Ovary (tissue), 9 donors: ENCODE results near the gene ENTR1. TPM values are rescaled to one million over a fixed set of nuclear protein-coding genes. Genes with fewer than 3 reads are reported as not detected.

Experiments used
- DNase-seq, 5 donors: peaks; one replicate each; pipeline ENCODE4 v3.0.0-alpha.2; 2019 to 2020
- H3K27ac ChIP-seq, 2 donors: fragments of 200-600 bp; one replicate each; pipeline versions ENCODE4 v1.5.1 to v1.8.0; 2019 to 2022
- H3K27me3 ChIP-seq: fragments of 200-600 bp; one replicate; pipeline ENCODE4 v1.8.0; 2022
- H3K36me3 ChIP-seq: fragments of 200-600 bp; sonication (generic); one replicate; pipeline ENCODE4 v1.5.1; 2019
- H3K4me1 ChIP-seq: one replicate; pipeline ENCODE4 v1.8.1; 2013; ENCODE audit warnings: mild to moderate bottlenecking, moderate library complexity; ENCODE audit not compliant: insufficient read depth
- H3K4me3 ChIP-seq: fragments of 200-600 bp; sonication (generic); one replicate; pipeline ENCODE4 v1.5.1; 2017
- H3K9me3 ChIP-seq, 2 donors: fragments of 200-600 bp in 1 of 2; sonication (generic) in 1 of 2; one replicate each; pipeline versions ENCODE4 v1.5.1 to v1.8.1; 2013 to 2019; ENCODE audit warnings: mild to moderate bottlenecking in 1 of 2, moderate library complexity in 1 of 2
- EP300 ChIP-seq: sonication (generic); formaldehyde crosslinking; IDR thresholded peaks from one replicate; pipeline ENCODE4 v1.6.1; 2017; ENCODE audit warnings: antibody characterized with exemption
- POLR2A ChIP-seq: fragments of 450-650 bp; IDR thresholded peaks from one replicate; pipeline ENCODE4 v1.6.1; 2017; ENCODE audit warnings: antibody characterized with exemption, mild to moderate bottlenecking, moderate library complexity
- WGBS, 3 donors: extraction: QIAGEN DNeasy Blood & Tissue Kit in 1 of 3; methylation state at CpG; one replicate each; pipeline versions ENCODE4 v1.1.5 to v1.1.7; 2013 to 2017; 5-methylcytosine and 5-hydroxymethylcytosine counted together
- intact Hi-C, 4 donors: fragments of 100-400 bp; cut with DNase I; formaldehyde crosslinking; loops; one replicate each; pipeline versions ENCODE4 v1.11.0 to v1.15.1; 2022 to 2023
- polyA plus RNA-seq, 2 donors: library from polyadenylated mRNA; stranded (reverse); fragments of 200-250 nt in 1 of 2; fragments of 350-450 nt in 1 of 2; fragmentation: Illumina TruSeq in 1 of 2; extraction: RNeasy Lipid Tissue Mini Kit (QIAGEN cat#74804) in 1 of 2; gene quantifications; one replicate each; pipeline ENCODE4 v1.2.3, GENCODE V29; 2013 to 2014
- total RNA-seq, 7 donors: library from RNA; depleted of rRNA in 2 of 7; stranded (reverse); fragments of >200 nt in 2 of 7; fragmentation: NEBNext Ultra II Directional in 3 of 7; extraction: Animal tissue kit (Norgen Biotek cat#: 25700) in 3 of 7; gene quantifications; one replicate each; pipeline versions ENCODE4 v1.1.0 to v1.2.4, GENCODE V29; 2016 to 2023
- TF ChIP-seq, protein P1 (sequence below), 3 donors: fragments of 450-650 bp in 2 of 3; fragments of 200-600 bp in 1 of 3; IDR thresholded peaks; one replicate each; pipeline versions ENCODE4 v1.5.1 to v1.8.0; 2016 to 2022; ENCODE audit warnings: antibody characterized with exemption in 3 of 3, mild to moderate bottlenecking in 1 of 3
- donor health status: DM: no; HTN: no; CAD: no; lungs with moderate emphysema.
- donor health status: DM: no; HTN: no; CAD: no.
- donor health status: Bipolar disorder and iron deficiency.
- donor health status: DM: yes; HTN: yes; CAD: no.
- donor health status: DM: no; HTN: no; CAD: no.
- donor health status: DM: yes; HTN: yes; CAD: no.

ENTR1 gene
- total and polyA plus RNA-seq, 9 donors: 19.3 to 52.5 (median 27.2) TPM

DNA sequence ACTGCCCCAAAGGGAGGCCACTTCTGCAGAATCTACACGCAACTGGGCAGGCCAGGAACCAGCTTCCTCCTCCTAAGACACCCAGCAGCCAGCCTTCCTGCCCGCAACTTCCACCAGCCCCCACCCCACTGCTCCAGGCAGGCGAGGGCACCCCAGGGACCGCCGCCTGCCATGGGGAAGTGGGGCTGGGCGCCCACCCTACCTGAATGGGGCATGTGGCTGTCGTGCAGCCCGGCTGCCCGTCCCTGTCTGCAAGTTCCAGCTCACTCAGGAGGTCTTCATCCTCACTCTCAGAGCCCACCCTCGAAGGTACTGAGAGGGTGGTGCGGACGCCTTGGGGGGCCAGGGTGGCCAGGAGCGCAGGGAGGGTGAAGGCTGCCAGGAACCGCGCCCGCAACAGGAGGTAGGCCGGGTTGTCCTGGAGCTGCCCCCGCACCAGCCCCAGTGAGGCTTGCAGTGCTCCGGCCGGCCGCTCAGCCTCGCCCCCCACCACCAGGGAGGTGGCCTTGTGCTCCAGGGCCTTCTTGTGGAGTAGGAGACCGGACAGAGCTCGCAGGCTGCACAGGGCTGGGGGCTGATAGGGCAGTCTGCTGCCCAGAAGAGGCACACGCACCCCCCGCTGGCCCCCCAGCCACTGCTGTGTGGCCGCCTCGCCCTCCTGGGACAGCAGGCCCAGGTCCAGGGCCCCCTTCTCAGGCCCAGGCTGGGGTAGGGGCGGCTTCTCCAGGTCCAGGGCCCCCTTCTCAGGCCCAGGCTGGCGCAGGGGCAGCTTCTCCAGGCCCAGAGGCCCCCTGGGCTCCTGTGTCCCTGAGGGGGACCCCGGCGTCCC, 32.9 kb downstream of the ENTR1 start:
- intact Hi-C loops: no loop called here
- Histone ChIP-seq H3K27me3 (no peaks in the 10 kb centered on the region), H3K9me3 (no peaks in the 10 kb centered on the region), H3K27ac (no peak overlapping the region), H3K4me1 (no peaks in the 10 kb centered on the region), H3K36me3 (no peaks in the 10 kb centered on the region), H3K4me3 (no peak overlapping the region)
- WGBS, 3 donors: 84 to 87% (median 86%) methylated on average over 32 of the region's 32 CpGs
- DNase-seq: no peak
- TF ChIP-seq EP300 (no peak), POLR2A (no peak)
- TF ChIP-seq, protein P1, sequence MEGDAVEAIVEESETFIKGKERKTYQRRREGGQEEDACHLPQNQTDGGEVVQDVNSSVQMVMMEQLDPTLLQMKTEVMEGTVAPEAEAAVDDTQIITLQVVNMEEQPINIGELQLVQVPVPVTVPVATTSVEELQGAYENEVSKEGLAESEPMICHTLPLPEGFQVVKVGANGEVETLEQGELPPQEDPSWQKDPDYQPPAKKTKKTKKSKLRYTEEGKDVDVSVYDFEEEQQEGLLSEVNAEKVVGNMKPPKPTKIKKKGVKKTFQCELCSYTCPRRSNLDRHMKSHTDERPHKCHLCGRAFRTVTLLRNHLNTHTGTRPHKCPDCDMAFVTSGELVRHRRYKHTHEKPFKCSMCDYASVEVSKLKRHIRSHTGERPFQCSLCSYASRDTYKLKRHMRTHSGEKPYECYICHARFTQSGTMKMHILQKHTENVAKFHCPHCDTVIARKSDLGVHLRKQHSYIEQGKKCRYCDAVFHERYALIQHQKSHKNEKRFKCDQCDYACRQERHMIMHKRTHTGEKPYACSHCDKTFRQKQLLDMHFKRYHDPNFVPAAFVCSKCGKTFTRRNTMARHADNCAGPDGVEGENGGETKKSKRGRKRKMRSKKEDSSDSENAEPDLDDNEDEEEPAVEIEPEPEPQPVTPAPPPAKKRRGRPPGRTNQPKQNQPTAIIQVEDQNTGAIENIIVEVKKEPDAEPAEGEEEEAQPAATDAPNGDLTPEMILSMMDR (IDR thresholded peaks at IDR 0.05): no peak

- H3K4me1 ChIP-seq: no peaks in the 10 kb centered on the region
- H3K4me3 ChIP-seq: no peak overlapping the region
- no peak for DNase-seq
- TF ChIP-seq, protein P1 (IDR thresholded peaks at IDR 0.05): no peak
- no peak for TF ChIP-seq POLR2A
- no peak for TF ChIP-seq EP300
- H3K9me3 ChIP-seq: no peaks in the 10 kb centered on the region
- intact Hi-C loops: no loop called here
- 66 to 77% (median 70%) methylated on average over 8 of the region's 8 CpGs for WGBS, 3 donors
- no peaks in the 10 kb centered on the region for H3K36me3 ChIP-seq
- no peaks in the 10 kb centered on the region for H3K27me3 ChIP-seq
- H3K27ac ChIP-seq: no peak overlapping the region
These were observed 34.0 kb downstream of the ENTR1 start for GRCh38 chr9:136376457-136376856.

DNA sequence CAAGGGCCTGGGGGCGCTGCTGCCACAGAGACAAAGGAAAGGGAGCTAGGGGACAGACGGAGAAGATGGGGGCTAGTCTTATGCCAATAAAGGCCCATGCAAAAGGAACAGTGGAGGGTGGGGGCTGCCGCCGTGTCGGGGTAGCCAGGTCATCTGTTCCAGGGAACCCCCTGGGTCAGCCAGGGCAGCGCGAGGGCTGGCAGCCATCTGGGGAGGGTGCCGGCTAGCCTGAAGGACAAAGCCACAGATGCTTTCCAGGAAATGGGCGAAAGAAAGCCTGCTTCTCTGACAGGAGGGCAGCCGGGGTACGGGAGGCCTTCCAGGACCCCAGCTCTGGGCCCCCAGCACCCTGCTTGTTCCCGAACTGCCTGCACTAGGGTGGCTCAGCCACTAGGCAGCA, 35.3 kb downstream of the ENTR1 start:
- DNase-seq: no peak
- H3K9me3 ChIP-seq: no peaks in the 10 kb centered on the region
- no peak overlapping the region for H3K27ac ChIP-seq
- H3K4me1 ChIP-seq: no peaks in the 10 kb centered on the region
- no peaks in the 10 kb centered on the region for H3K36me3 ChIP-seq
- H3K27me3 ChIP-seq: no peaks in the 10 kb centered on the region
- TF ChIP-seq, protein P1 (IDR thresholded peaks at IDR 0.05): no peak
- TF ChIP-seq EP300 (no peak), POLR2A (no peak)
- H3K4me3 ChIP-seq: no peak overlapping the region
- WGBS, 3 donors: 83 to 90% (median 84%) methylated on average over 12 of the region's 12 CpGs
- intact Hi-C loops: no loop called here

DNA sequence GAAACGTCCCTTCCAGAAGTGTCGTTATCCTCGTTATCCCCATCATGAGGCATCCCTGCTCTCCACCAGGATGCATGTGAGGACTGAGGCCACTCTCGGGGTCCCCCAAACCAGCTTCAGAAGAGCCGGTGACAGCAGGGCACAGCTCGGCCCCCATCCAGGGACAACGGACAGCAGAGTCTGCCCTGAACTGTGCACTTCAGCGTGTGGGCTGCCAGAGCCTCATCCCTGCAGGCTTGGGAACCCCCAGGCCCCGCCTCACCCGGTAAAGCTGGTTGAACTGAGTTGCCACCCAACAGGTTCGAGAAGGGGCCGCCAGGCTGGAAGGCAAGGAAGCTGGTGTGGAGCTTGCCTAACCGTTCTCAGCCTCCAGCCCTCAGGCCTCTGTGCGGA, 36.2 kb downstream of the ENTR1 start:
- Histone ChIP-seq H3K4me1 (no peaks in the 10 kb centered on the region), H3K36me3 (no peaks in the 10 kb centered on the region), H3K4me3 (no peak overlapping the region), H3K9me3 (no peaks in the 10 kb centered on the region), H3K27ac (no peak overlapping the region), H3K27me3 (no peaks in the 10 kb centered on the region)
- TF ChIP-seq POLR2A: no peak
- TF ChIP-seq, protein P1 (IDR thresholded peaks at IDR 0.05): no peak
- TF ChIP-seq EP300: no peak
- 77 to 86% (median 84%) methylated on average over 14 of the region's 14 CpGs for WGBS, 3 donors
- DNase-seq: no peak
- intact Hi-C loops: no loop called here
